Measurements from ENCODE around the gene MFGE8. TPM values are rescaled to one million over a fixed set of nuclear protein-coding genes. Genes with fewer than 3 reads are reported as not detected.

The MFGE8 gene
- 168 TPM for total RNA-seq
- long read RNA-seq, transcript MFGE8-201 (8 exons, 1,937 nt) = major isoform, 36 of 60 reads
- long read RNA-seq, partial matches to known transcripts = 8 of 60 reads
- long read RNA-seq, other reads (novel, unspliced or antisense) = 9 of 60 reads

- Histone ChIP-seq H3K9me3 (no peaks in the 10 kb centered on the region), H3K4me1 (peaks cover 12% of the 10 kb centered on the region), H3K27ac (peak within 1 kb of the TSS; percentile 70), H3K36me3 (peaks cover 14% of the 10 kb centered on the region), H3K4me3 (peak within 1 kb of the TSS; percentile 81), H3K27me3 (no peaks in the 10 kb centered on the region)
- intact Hi-C loops (cut with DNase I) = no loop called here
- peak; percentile 10 for TF ChIP-seq CTCF (IDR thresholded peaks at IDR 0.05)
- DNase-seq (peak; percentile 90), ATAC-seq (peak; percentile 89)
Measured at GRCh38 chr15:88913017-88913849, at the start of gene MFGE8. Gene MFGE8 (minus strand): TSS chr15:88913379. CDS start chr15:88913319, 60 bp downstream.

GRCh38 chr15:88959445-88959844 is 46.3 kb upstream of the MFGE8 start:
- intact Hi-C loops (cut with DNase I) = no loop called here

GRCh38 chr15:88956906-88957305 is 43.7 kb upstream of the MFGE8 start:
- no peak for TF ChIP-seq CTCF (IDR thresholded peaks at IDR 0.05)
- DNase-seq = no peak
- no peak overlapping the region for H3K27ac ChIP-seq
- no peaks in the 10 kb centered on the region for H3K4me1 ChIP-seq
- no peak overlapping the region for H3K4me3 ChIP-seq
- no peaks in the 10 kb centered on the region for H3K36me3 ChIP-seq
- no peak for ATAC-seq
- no peaks in the 10 kb centered on the region for H3K27me3 ChIP-seq
- no peaks in the 10 kb centered on the region for H3K9me3 ChIP-seq
- intact Hi-C loops (cut with DNase I) = no loop called here

More at GRCh38 chr15:88959445-88959844, 46.3 kb upstream of the MFGE8 start:
- DNase-seq (no peak), ATAC-seq (no peak)
- TF ChIP-seq CTCF (IDR thresholded peaks at IDR 0.05) = no peak
- Histone ChIP-seq H3K27me3 (no peaks in the 10 kb centered on the region), H3K4me1 (no peaks in the 10 kb centered on the region), H3K4me3 (no peak overlapping the region), H3K9me3 (peaks cover 5% of the 10 kb centered on the region), H3K36me3 (no peaks in the 10 kb centered on the region), H3K27ac (no peak overlapping the region)

- DNase-seq = no peak
- Histone ChIP-seq H3K36me3 (no peaks in the 10 kb centered on the region), H3K4me3 (no peak overlapping the region), H3K9me3 (no peaks in the 10 kb centered on the region), H3K27ac (no peak overlapping the region), H3K4me1 (no peaks in the 10 kb centered on the region), H3K27me3 (no peaks in the 10 kb centered on the region)
- no peak for ATAC-seq
- no peak for TF ChIP-seq CTCF (IDR thresholded peaks at IDR 0.05)
- intact Hi-C loops (cut with DNase I) = no loop called here
Measured at GRCh38 chr15:88956263-88956662, 43.1 kb upstream of the MFGE8 start.

GRCh38 chr15:88954431-88955277 is 41.5 kb upstream of the MFGE8 start:
- ATAC-seq = peak; percentile 14
- Histone ChIP-seq H3K27me3 (no peaks in the 10 kb centered on the region), H3K36me3 (no peaks in the 10 kb centered on the region), H3K9me3 (no peaks in the 10 kb centered on the region), H3K27ac (no peak overlapping the region), H3K4me1 (no peaks in the 10 kb centered on the region), H3K4me3 (no peak overlapping the region)
- intact Hi-C loops (cut with DNase I) = no loop called here
- DNase-seq = no peak
- TF ChIP-seq CTCF (IDR thresholded peaks at IDR 0.05) = no peak

Data from upper lobe of right lung (tissue), 1 donor.